ENCODE measurements around the gene RPS6KA5. TPM values are rescaled to one million over a fixed set of nuclear protein-coding genes. Genes with fewer than 3 reads are reported as not detected.

Gene RPS6KA5
- total RNA-seq, 1 experiment from 2014 or later: 3.8 TPM

- Histone ChIP-seq H3K23ac (ENCODE audit: insufficient read length, low read depth, low read length) (no peak overlapping the region), H3K18ac (ENCODE audit: insufficient read length, low read depth, low read length) (no peak overlapping the region), H4K8ac (replicated peaks; ENCODE audit: insufficient read length, low read depth, low read length) (no peak overlapping the region), H2BK120ac (ENCODE audit: low read depth, low read length, poor library complexity, severe bottlenecking) (no peak overlapping the region), H2BK20ac (ENCODE audit: low read depth, low read length, poor library complexity, severe bottlenecking) (no peak overlapping the region), H3K4me1 (ENCODE audit: insufficient read depth, low read length) (no peaks in the 10 kb centered on the region), H2BK15ac (ENCODE audit: low read depth, low read length) (no peak overlapping the region), H3K4ac (ENCODE audit: low read depth, low read length) (no peak overlapping the region), H3K79me1 (ENCODE audit: insufficient read depth, low read depth, low read length, poor library complexity, severe bottlenecking) (no peaks in the 10 kb centered on the region), H4K91ac (ENCODE audit: insufficient read length, low read depth, low read length) (no peak overlapping the region), H3K79me2 (ENCODE audit: insufficient read depth, low read length) (no peaks in the 10 kb centered on the region), H2BK5ac (ENCODE audit: insufficient read length, low read length) (no peak overlapping the region), H3K9me3 (ENCODE audit: control insufficient read depth, low read depth, low read length) (no peaks in the 10 kb centered on the region), H3T11ph (ENCODE audit: low read length) (no peak overlapping the region), H3K56ac (ENCODE audit: insufficient read length, low read depth, low read length) (no peak overlapping the region), H2AK5ac (ENCODE audit: insufficient read length, low read length) (no peak overlapping the region), H3K27me3 (ENCODE audit: insufficient read depth, low read length) (no peaks in the 10 kb centered on the region), H2BK12ac (ENCODE audit: insufficient read length, low read depth, low read length) (no peak overlapping the region), H3K27ac (ENCODE audit: insufficient read length, low read depth, low read length) (no peak overlapping the region), H4K5ac (ENCODE audit: insufficient read length, low read depth, low read length) (no peak overlapping the region), H3K14ac (ENCODE audit: insufficient read depth, low read length) (no peak overlapping the region), H4K20me1 (ENCODE audit: control insufficient read depth, insufficient read depth, insufficient read length) (no peaks in the 10 kb centered on the region), H3K4me2 (ENCODE audit: insufficient read depth, insufficient read length, low read length) (no peak overlapping the region), H3K9ac (ENCODE audit: extremely low read depth, insufficient read length, low read length) (no peak overlapping the region), H2AFZ (ENCODE audit: low read length) (no peak overlapping the region), H3K23me2 (ENCODE audit: insufficient read length, low read depth, low read length, poor library complexity, severe bottlenecking) (no peaks in the 10 kb centered on the region)
- no peaks in the 10 kb centered on the region for H3K4me1 Mint-ChIP-seq
- no peak for TF ChIP-seq CTCF (conservative IDR thresholded peaks at IDR 0.05)
- H3K4me3 Mint-ChIP-seq: no peak overlapping the region
- peak overlapping the region in 1 of 3 experiments; percentile 37; a peak in 1 of 7 replicates for H3K27ac Mint-ChIP-seq
- WGBS (ENCODE audit: extremely low coverage, insufficient read length, low lambda C conversion rate): no CpG with 5 or more reads among the region's 2 CpGs
- H3K36me3 Mint-ChIP-seq (ENCODE audit: insufficient read depth in 1 of 3, low read depth in 3 of 3): peaks cover 0 to 2% (median 0%) of the 10 kb centered on the region in 3 experiments; a peak in 1 of 7 replicates
- H3K9me3 Mint-ChIP-seq: peaks cover 0 to 2% of the 10 kb centered on the region in 2 experiments; a peak in 1 of 5 replicates
- H3K27me3 Mint-ChIP-seq (ENCODE audit: low read depth): no peaks in the 10 kb centered on the region
- DNase-seq: no peak
These were observed 24.1 kb upstream of the RPS6KA5 start for GRCh38 chr14:91084516-91084915.
